NCI-H524 treated with DMSO at 0.1 percent for 48 hours (cell line): Measurements from ENCODE around the gene TMEM151B.

Experiments
- DNase-seq: peaks from one replicate; lab custom pipeline; 2025; lab: John Stamatoyannopoulos, UW

Gene TMEM151B

GRCh38 chr6:44250718-44251123 is 19.5 kb upstream of the TMEM151B start:
- DNase-seq = no peak

GRCh38 chr6:44251576-44252524 is 18.4 kb upstream of the TMEM151B start:
- no peak for DNase-seq

GRCh38 chr6:44253307-44254101 is 16.7 kb upstream of the TMEM151B start:
- no peak for DNase-seq

- DNase-seq = no peak
Measured at GRCh38 chr6:44254191-44255104, 15.8 kb upstream of the TMEM151B start.

- no peak for DNase-seq
Measured at GRCh38 chr6:44255105-44255808, 15.0 kb upstream of the TMEM151B start.

GRCh38 chr6:44255871-44256774 is 14.1 kb upstream of the TMEM151B start:
- DNase-seq = no peak

- DNase-seq = no peak
Measured at GRCh38 chr6:44256775-44257024, 13.6 kb upstream of the TMEM151B start.

- no peak for DNase-seq
Measured at GRCh38 chr6:44257025-44257752, 13.1 kb upstream of the TMEM151B start, which contains the start of gene SLC35B2. TSS of gene SLC35B2 (minus strand) at chr6:44257528. CDS start at chr6:44257410, 118 bp downstream.

GRCh38 chr6:44257753-44258324 is 12.4 kb upstream of the TMEM151B start:
- DNase-seq = no peak

- no peak for DNase-seq
Measured at GRCh38 chr6:44258325-44258863, 11.9 kb upstream of the TMEM151B start.

- no peak for DNase-seq
Measured at GRCh38 chr6:44258921-44259320, 11.3 kb upstream of the TMEM151B start.

- DNase-seq = no peak
Measured at GRCh38 chr6:44260011-44260410, 10.2 kb upstream of the TMEM151B start.

GRCh38 chr6:44260451-44261297 is 9.6 kb upstream of the TMEM151B start:
- DNase-seq = no peak

GRCh38 chr6:44261581-44261980 is 8.7 kb upstream of the TMEM151B start:
- DNase-seq = no peak

GRCh38 chr6:44262467-44263353 is 7.5 kb upstream of the TMEM151B start:
- DNase-seq = no peak

- no peak for DNase-seq
Measured at GRCh38 chr6:44263354-44264100, 6.7 kb upstream of the TMEM151B start.
